Brain pericyte (primary cell): ENCODE results near the gene SNAPC5.

ENCODE experiments used
- DNase-seq: peaks from one replicate; pipeline ENCODE4 v3.0.0-alpha.2; 2012; ENCODE audit warnings: low read depth, low spot score

Gene SNAPC5

GRCh38 chr15:66459818-66460615 is 37.5 kb downstream of the SNAPC5 start:
- DNase-seq, result no peak

- DNase-seq, result no peak
Observed at GRCh38 chr15:66456211-66456610, 41.4 kb downstream of the SNAPC5 start.

GRCh38 chr15:66454143-66454542 is 43.4 kb downstream of the SNAPC5 start:
- DNase-seq, result no peak

- no peak for DNase-seq
Observed at GRCh38 chr15:66452971-66453580, 44.5 kb downstream of the SNAPC5 start.

- no peak for DNase-seq
Observed at GRCh38 chr15:66452420-66452819, 45.1 kb downstream of the SNAPC5 start.
